ENCODE results near the gene BAX. TPM values are rescaled to one million over a fixed set of nuclear protein-coding genes. Genes with fewer than 3 reads are reported as not detected.

Gene BAX
- total and polyA plus RNA-seq, 9 of the 15 experiments (the other 6 are each of a cell fraction or from before 2014, with no cell fraction given), result 3.2 to 95.4 (median 44.5) TPM

- no peak for TF ChIP-seq ZNF609 (CRISPR knock-in tag; IDR thresholded peaks at IDR 0.05; ENCODE audit: borderline replicate concordance)
- TF ChIP-seq SMAD1 (IDR thresholded peaks at IDR 0.05; ENCODE audit: low read depth, low read length, partially characterized antibody), result no peak
- peak; percentile 66; the same call in 1 of the 2 replicates for TF ChIP-seq BACH1 (tag; IDR thresholded peaks at IDR 0.05)
- no peak for TF ChIP-seq HINFP (tag; conservative IDR thresholded peaks at IDR 0.05; ENCODE audit: low read depth)
- TF ChIP-seq XRCC4 (IDR thresholded peaks at IDR 0.05; ENCODE audit: extremely low read depth, insufficient read depth, insufficient read length), result no peak
- 0 out of 2 replicates have a peak, but pooled peaks have one; percentile 50 for TF ChIP-seq ZBTB12 (CRISPR knock-in tag; IDR thresholded peaks at IDR 0.05)
- peak; percentile 87 for TF ChIP-seq CREB1 (IDR thresholded peaks at IDR 0.05)
- peak; percentile 69 for TF ChIP-seq CREB1 (CRISPR knock-in tag; IDR thresholded peaks at IDR 0.05)
- peak in 2 of 3 experiments; percentile 49 to 59 for TF ChIP-seq YY1 (IDR thresholded peaks at IDR 0.05; ENCODE audit: borderline replicate concordance in 1 of 3, control insufficient read depth in 1 of 3, extremely low read depth in 1 of 3, insufficient read depth in 3 of 3, insufficient read length in 1 of 3, insufficient replicate concordance in 2 of 3, low read depth in 1 of 3, low read length in 2 of 3)
- TF ChIP-seq KLF13 (tag; IDR thresholded peaks at IDR 0.05; ENCODE audit: borderline replicate concordance, low read depth), result peak; percentile 41; the same call in 1 of the 2 replicates
- peak; percentile 66; the same call in 1 of the 2 replicates for TF ChIP-seq ZNF395 (CRISPR knock-in tag; IDR thresholded peaks at IDR 0.05)
- 0 out of 2 replicates have a peak, but pooled peaks have one; percentile 31 for TF ChIP-seq MECOM (CRISPR knock-in tag; IDR thresholded peaks at IDR 0.05)
- TF ChIP-seq RBM17 (IDR thresholded peaks at IDR 0.05; ENCODE audit: borderline replicate concordance, low read depth, low read length), result no peak
Measured at GRCh38 chr19:48975947-48976847, 21.5 kb downstream of the BAX start (continued).
